ELR (cell line): ENCODE results near the gene PTPRJ.
A peak's percentile ranks its signal among the peaks of the same experiment; 100 is the strongest.

ENCODE experiments used
- DNase-seq: peaks from one replicate; pipeline ENCODE4 v3.0.0-alpha.2; 2015; ENCODE audit warnings: low read depth

The PTPRJ gene

DNA sequence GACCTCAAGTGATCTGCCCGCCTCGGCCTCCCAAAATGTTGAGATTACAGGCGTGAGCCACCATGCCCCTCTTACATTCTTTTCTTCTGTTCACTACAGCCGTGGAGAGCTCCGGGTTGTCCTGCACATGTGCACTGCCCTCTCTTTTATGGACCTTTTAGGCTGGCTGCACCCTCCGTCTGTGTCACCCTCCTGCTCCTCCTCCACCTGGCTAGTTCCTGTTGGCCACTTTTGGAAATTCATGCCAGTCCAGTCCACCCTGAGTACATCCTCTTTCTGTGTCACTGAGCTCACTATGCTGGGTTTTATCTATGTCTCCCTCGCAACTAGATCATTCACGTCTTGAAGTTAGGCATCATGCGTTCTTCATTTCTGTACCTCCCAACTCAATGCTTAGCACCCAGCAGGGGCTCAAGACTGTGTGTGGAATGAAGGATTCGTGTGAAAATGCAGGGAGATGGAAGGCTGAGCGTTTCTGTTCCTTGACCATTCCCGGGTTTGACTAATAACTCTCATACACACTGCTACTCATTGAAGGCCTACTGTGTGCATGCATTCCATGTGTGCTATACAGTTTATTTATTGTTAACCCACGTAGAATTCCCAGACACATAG lies 60.6 kb downstream of the PTPRJ start:
- no peak for DNase-seq

DNA sequence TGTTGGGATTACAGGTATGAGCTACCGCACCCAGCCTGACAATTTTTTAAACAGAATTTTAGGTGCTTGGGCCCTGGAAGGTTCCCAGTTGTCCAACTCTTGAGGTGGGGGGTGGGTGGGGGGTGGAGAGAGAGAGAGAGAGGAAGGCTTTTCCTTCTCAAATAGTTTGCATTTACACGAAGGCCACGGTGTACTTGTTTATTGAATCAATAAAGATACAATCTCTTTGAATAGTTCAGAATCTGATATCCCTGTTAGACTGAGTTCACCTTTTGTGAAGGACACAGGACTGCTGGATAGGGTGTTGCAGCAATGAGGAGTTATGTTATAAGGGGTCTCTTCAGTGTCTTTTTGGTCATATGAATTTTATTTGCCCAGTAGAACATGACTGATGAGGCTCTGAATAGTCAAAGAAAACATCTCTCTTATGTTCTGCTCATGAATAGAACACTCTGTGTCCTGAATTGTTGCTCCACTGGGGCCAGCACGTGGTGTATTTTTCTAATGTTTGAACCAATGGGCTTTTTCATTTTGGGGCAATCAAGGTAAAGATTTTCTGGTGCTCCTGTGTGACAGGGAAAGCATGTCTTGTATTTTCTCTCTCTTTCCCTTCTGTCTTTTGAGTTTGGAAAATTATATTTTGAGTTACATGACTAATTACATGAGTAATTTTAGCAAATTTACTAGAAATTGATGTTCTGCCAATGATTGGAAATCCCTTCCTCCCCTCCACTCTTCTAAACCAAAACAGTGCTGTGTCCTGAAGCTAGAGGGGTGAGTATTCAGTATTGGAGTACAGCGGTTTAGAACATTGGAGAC lies 61.7 kb downstream of the PTPRJ start:
- no peak for DNase-seq

DNA sequence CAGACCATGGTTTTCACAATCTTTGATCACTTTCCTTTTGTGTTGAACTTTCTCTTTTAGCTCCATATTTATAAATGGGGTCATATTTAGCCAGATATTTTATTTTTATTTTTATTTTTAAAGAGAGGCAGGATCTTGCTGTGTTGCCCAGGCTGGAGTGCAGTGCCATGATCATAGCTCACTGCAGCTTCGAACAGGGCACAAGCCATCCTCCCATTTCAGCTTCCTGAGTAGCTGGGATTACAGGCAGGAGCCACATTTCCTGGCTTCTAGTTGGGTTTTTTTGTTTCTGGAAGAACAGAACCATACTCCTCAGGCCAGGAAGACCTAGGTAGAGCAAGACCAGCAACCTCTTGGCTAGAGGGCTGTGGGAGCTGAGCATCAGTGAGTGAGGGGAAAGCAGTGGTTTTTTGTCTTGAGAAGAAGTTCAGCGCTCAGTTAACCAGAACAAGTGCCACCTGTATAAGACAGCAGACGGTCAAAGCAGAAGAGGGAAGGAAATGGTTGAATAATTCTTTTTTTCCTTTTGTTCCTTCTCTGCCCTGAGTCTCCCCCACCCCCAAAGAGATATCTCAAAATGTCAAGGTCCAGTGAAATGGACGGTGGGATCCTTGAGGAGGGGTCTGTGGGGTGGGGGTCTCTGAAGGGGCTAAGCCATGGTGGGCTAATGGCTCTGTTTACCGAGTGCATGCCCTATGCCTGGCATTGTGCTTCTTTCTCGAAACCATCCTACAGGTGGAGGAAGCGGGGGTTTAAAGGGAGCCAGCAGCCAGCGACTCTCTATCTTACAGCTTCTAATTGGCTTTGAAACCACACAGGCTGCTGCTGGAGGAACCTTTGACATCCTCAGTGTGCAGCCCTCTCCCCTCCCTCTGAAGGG lies 63.0 kb downstream of the PTPRJ start:
- DNase-seq = no peak

DNA sequence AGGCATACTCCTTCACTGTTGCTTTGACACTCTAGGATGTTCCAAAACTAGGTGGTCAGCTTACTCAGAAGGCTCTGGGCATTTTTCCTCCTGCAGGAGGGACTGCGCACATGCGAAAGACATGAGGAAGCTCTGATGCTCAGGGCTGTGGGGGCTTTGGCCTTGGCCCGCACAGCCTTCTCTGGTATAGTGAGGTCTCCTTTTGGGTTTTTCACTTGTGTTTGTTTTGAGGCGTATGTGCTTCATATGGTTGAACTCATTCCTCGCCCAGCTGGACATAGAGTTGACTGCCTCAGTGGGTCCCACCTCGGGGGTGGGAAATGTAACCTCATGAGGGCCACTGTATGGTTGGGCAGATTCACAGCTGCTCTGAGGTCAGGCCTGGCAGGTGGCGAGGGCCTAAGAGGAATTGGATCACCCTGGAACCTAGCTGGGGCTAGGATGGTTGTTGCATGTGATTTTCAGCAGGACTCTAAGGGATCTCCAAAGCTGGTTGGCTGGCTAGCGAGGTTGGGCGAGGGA lies 63.7 kb downstream of the PTPRJ start:
- no peak for DNase-seq

DNA sequence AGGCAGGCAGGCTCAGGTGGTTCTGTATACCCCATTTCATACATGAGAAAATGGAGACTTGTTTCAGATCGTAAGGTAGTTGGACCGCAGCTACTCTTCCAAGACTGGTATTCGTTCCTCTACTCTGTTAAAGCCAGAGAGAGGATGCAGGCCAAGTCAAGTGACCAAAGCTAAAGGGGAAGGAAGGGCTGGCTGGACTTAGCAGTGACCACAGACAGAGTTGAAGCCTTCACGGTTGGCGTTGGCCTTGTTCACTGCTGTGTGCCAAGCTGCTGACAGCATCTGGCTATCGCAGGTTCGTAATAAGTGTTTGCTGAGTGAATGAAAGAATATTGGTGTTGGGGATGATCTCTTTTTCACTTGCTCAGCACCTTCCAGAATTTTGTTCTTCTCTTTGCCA lies 64.2 kb downstream of the PTPRJ start:
- DNase-seq = no peak

DNA sequence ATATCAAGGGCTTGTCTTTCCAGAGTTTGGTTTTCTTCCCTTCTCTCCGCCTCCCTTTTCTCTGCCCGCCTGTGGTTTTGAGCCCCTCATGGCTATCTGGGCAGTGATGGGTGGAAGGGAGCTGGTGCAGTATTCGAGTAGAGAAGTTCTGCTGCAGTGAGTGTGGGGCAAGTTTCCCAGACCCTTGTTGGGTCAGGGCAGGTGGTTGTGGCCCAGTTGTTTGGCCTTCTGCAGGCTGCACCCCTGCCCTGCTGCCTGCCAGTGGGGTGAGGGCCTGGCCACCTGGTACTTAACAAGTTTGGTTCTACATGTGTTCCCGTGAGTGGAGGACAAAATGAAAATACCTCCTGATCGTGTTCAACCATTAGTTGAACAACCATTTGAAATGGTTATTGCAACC lies 65.2 kb downstream of the PTPRJ start:
- no peak for DNase-seq

DNA sequence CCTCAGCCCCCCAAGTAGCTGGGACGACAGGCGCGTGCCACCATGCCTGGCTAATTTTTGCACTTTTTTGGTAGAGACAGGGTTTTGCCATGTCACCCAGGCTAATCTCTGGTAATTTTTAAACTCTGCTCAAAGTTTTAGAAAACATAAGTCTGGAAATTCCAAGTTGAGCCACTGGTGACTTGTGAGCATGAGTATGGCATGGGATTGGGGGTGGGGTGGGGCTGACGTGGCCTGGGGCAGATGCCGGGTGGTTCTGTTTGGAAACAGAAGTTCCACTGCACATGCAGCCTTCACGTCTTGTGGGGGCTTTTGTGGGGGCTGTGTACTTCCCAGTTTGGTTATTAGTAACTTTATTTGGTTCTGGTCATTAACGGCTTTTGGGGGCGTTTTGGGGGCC lies 67.3 kb downstream of the PTPRJ start:
- peak; percentile 74 for DNase-seq

DNA sequence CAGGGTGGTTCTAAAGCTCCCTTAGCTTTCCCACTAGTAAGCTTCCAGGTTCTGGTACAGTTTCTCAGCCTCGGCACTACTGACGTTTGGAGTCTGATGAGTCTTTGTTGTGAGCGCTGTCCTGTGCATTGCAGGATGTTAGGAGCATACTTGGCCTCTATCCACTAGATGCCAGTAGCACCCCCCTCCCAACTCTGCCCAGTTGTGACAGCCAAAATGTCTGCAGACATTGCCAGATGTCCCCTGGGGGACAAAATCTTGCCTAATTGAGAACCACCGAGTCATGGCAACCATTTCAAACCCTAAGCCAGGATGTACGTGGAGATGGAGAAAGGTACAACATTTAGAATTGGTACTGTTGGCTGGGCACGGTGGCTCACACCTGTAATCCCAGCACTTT lies 68.7 kb downstream of the PTPRJ start:
- DNase-seq = no peak

DNA sequence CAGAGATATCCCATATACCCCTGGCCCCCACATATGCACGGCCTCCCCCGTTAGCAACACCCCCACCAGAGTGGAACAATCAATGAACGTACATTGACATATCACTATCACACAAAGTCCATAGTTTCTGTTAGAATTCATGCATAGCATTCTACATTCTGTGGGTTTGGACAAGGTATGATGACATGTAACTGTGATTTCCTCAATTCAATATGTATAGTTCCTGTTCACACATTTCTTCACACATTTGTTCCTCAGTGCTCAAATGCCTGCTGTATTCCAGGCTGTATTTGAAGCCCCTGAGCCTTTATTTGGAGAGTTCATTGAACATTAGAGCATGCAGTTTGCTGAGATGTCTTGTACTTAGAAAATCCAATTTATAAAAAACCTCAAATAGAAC lies 69.9 kb downstream of the PTPRJ start:
- no peak for DNase-seq

DNA sequence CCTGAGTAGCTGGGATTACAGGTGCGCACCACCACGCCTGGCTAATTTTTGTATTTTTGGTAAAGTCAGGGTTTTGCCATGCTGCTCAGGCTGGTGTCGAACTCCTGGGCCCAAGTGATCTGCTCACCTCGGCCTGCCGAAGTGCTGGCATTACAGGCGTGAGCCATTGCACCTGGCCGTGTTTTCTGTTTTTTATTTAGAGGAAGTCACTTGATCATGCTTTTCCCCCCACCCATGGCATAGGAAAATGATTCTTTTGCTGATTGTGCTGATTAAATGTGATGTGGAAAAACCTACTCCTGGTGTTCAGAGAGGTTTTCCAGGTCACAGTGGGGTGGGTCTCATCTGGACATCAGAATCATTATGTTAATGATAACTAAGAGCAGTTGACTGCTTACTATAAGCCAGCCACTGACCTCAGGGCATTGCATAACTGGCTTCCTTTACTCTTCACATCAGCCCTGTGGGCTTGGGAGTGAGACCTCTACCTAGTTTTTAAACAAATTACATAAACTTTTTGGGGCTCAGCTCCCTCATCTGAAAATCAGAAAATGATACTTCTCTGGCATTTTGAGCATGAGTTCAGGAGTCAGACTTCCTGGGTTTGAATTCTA lies 71.0 kb downstream of the PTPRJ start:
- DNase-seq = no peak

DNA sequence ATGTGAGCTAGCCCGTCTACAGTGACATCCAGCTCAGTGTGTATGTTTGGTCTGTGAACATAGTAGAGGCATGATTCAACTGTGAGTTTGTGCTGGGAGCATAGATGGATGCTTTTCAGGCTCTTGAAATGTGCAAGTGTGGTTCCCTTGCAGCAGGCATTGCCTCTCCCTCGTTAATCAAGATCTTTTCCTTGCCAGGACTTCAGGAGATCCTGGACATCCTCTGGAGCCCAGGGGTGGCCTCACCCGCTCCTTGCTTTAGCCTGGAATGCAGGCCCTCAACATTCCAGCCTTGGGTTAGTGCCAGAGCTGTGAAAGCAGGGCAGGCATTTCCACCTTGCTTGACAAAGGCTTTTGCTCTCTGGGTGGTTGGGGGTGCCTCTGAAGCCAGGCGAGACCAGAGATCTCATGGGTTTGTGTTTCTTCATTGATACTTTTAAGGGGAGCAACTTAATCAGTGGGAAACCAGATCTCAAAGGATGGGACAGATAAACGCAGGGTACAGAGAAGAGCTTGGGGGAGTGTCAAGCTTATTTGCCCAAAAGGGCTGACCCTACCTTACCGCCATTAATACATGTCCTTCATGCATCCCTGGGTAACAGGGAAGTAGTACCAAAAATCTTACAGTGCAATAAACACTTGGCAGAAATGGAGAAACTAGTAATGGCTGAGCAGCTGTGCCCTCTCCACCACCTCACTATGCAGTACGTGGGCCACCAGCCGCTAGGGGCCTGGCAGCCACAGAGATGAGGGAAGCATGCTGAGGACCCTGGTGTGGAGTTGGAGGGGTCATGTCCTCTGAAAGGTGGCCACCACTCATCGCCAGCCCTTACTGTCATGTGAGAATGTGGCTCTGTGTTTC lies 72.1 kb downstream of the PTPRJ start:
- peak; percentile 33 for DNase-seq

DNA sequence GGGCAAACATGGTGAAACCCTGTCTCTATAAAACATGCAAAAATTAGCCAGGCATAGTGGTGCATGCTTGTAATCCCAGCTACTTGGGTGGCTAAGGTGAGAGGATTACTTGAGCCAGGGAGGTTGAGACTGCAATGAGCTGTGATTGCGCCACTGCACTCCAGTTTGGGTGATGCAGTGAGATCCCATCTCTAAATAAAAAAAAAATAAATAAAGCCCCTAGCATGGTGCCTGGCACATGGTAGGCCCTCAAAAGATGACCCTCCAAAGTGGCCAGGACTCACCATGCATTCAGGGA lies 74.6 kb downstream of the PTPRJ start:
- DNase-seq = no peak

DNA sequence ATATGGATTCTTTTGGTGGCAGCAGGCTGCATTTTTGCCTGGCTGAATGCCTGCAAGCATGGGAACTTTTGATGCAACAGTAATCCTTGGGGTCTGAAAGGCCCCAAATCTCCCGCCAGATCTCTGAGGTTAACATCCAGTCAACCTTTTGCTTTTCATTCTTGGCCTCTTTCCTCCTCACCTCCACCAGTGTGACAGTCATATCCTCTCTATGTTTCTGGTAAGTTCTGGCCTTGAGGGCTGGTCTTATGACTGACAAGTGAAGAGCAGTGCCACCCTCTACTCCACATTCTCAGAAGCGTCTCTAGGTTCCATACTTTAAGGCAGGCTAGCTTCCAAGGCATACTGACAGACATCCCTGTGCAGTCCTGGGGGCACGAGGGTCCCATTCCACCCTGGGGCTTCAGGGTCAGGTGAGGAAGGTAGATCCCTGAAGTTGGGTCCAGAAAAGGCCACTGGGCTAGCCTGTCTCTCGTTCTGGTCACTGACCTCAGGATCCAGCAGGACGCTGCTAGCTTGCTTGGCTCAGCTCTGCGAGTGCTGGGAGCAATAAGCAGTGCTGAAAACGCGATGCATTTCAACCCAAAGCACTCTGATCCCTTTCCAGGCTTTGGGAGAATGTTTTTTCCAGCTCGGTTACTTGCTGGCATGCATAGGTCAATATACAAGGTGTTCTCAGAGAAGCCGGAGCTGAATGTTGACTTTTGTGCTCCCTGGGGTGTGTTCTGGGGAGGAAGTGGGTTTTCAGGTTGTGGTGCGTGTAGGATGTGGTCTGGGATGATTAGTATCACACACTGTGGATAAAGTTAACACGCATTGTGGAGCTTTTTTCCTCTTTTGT lies 75.2 kb downstream of the PTPRJ start:
- peak; percentile 65 for DNase-seq

DNA sequence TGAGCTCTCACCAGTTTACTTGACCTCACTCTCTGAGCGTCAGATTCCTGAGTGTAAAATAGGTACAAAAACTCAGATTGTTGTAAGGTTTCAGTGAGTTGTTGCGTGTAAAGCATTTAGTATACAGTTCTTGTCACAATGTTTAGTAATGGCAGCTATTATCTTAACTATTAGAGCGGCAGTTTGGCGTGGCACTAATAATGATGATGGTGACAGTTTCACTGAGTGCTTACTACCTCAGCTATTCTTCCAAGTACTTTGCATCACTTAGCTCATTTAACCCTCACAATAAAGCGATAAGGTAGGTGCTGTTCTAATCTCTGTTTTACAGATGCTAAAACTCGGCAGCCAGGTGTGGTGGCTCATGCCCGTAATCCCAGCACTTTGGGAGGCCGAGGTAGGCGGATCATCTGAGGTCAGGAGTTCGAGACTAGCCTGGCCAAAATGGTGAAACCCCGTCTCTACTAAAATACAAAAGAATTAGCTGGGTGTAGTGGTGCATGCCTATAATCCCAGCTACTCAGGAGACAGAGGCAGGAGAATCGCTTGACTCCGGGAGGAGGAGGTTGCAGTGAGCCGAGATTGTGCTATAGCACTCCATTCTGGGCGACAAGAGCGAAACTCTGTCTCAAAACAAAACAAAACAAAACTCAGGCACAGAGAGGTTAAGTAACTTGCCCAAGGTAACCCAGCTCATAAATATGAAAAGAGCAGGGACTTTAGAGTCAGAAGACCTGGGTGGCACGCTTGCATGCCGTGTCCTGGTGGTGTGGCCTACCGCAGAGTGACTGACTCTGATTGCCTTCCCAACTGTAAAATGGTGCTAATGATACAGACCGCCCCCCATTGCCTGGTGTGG lies 76.2 kb downstream of the PTPRJ start:
- DNase-seq = no peak

DNA sequence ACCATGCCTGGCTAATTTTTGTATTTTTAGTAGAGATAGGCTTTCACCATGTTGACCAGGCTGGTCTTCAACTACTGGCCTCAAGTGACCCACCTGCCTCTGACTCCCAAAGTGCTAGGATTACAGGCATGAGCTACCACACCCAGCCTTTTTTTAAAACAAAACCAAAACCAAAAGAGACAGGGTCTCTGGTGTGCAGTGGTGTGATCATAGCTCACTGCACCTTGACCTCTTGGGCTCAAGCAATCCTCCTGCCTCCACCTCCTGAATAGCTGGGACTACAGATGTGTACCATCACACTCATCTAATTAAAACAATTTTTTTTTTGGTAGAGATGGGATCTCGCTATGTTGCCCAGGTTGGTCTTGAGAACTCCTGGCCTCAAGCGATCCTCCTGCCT lies 77.7 kb downstream of the PTPRJ start:
- DNase-seq = no peak

DNA sequence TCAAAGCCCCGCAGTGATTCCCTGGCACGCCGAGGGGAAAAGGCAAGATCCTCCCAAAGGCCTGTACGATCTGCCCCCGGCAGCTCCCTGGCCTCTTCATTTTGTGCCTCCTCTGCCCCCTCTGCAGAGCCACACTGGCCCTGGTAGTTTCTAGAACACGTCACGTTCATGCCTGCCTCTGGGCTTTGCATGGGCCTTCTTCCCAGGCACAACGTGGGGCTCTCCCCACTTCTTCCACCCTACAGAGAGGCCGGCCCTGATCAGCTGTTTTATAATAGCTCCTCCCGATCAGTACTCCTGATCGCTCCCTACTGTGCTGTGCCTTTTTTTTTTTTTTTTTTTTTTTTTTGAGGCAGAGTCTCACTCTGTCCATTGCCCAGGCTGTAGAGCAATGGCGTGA lies 78.4 kb downstream of the PTPRJ start:
- no peak for DNase-seq

DNA sequence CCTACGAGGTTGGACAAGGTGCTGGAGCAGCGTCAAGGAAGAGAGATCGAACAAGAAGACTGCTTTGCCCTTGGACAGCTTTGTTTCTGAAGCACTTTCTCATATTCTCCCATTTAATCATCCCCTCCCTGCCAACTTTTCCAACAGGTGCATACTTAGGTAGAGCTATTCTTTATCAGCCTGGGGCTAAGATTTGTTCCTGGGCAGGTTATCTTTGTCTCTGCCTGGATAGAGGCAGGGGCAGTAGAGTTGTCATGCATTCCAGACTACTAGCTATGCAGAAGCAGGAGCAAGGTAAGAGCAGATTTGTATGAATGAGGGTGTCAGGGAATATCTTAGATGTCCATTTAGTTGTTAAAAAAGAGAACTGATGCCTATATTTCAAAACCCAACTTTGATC lies 82.3 kb downstream of the PTPRJ start:
- no peak for DNase-seq

DNA sequence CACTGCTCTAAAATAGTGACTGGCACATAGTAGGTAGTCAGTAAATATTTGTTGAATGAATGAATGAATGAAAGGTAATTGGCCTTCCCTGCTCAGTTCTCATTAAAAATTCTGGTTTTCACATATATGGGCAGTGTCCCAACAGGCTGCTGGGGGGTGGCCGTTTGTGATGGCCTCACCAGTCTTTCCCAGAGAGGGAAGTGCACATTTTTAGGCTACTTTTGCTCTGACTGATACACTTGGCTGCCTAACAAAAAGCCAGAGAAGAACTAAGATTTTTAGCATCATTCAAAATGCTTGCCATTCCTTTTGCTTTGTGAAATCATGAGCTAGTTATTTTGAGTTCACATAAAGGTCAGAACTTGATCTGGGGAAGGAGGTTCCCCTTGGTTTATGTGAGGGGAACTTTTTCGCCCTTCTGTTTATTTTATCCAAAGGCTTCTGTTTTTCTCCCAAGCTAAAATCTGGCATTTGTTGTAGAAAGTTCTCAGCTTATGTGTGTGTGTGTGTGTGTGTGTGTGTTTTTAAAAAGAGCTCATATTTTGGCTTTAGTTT lies 83.1 kb downstream of the PTPRJ start:
- DNase-seq = peak; percentile 95

DNA sequence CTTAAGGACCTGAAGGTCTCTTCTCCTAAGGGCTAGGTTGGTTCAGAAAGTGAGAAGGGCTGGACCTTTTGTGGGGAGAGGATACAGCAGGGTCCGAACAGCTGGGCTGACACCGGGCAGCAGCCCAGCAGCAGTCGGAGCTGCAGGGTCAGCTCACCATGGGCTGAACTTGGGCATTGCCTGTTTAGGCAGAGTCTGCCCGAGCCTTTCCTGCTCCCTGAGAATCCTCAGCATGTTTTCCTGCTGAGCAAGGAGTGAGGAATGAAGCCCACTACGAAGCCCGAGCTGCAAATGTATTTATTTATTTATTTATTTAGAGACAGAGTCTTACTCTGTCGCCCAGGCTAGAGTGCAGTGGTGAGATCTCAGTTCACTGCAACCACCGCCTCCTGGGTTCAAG lies 83.9 kb downstream of the PTPRJ start:
- DNase-seq = peak; percentile 87
